ENCODE data around the gene TFAP2A. TPM values are rescaled to one million over a fixed set of nuclear protein-coding genes. Genes with fewer than 3 reads are reported as not detected.
A peak's percentile ranks its signal among the peaks of the same experiment; 100 is the strongest.

Gene TFAP2A
- polyA plus RNA-seq, 1 donor (not counting 4 experiments of a cell fraction or from before 2014, with no cell fraction given): 30.2 TPM

GRCh38 chr6:10406556-10406955 is 8.3 kb downstream of the TFAP2A start:
- dilution Hi-C loops (cut with MboI; ENCODE audit: extremely low pct_ligation_motif_present, low sequenced_read_pairs): no loop called here
- no peaks in the 10 kb centered on the region for H3K9me1 ChIP-seq (ENCODE audit: control insufficient read depth, extremely low read depth, insufficient read depth, low read length)
- peak overlapping the region; percentile 100 for H3K9ac ChIP-seq (ENCODE audit: control insufficient read depth, extremely low read depth, insufficient read depth, low read length)
- TF ChIP-seq EZH2 (IDR thresholded peaks at IDR 0.05; ENCODE audit: low read length): no peak
- no peak for TF ChIP-seq CTCF (optimal IDR thresholded peaks at IDR 0.05 in 1 of 3, IDR thresholded peaks at IDR 0.05 in 1 of 3, conservative IDR thresholded peaks at IDR 0.05 in 1 of 3; ENCODE audit: extremely low read depth in 1 of 3, insufficient read depth in 2 of 3, low read length in 3 of 3)
- peak overlapping the region; percentile 65 to 99 (median 98) for H3K4me3 ChIP-seq (ENCODE audit: control insufficient read depth in 2 of 3, extremely low read depth in 1 of 3, insufficient read depth in 2 of 3, low read depth in 1 of 3, low read length in 3 of 3)
- peaks cover 13 to 47% of the 10 kb centered on the region in 2 experiments for H3K36me3 ChIP-seq (ENCODE audit: control insufficient read depth in 2 of 2, extremely low read depth in 1 of 2, insufficient read depth in 2 of 2, low read length in 2 of 2)
- H3K27me3 ChIP-seq (ENCODE audit: control insufficient read depth, extremely low read depth, insufficient read depth, low read length): no peaks in the 10 kb centered on the region
- peak overlapping the region; percentile 97 for H3K4me2 ChIP-seq (ENCODE audit: control insufficient read depth, extremely low read depth, insufficient read depth, low read depth, low read length)
- peaks cover 42% of the 10 kb centered on the region for H3K4me1 ChIP-seq (ENCODE audit: control insufficient read depth, extremely low read depth, insufficient read depth, low read length)
- no peak for DNase-seq (ENCODE audit: low read depth, low spot score)
- H3K79me2 ChIP-seq (ENCODE audit: control insufficient read depth, insufficient read depth, low read length): peaks cover 88% of the 10 kb centered on the region
- no peaks in the 10 kb centered on the region for H3K9me3 ChIP-seq (ENCODE audit: control insufficient read depth, low read depth, low read length)
- H2AFZ ChIP-seq (ENCODE audit: control insufficient read depth, low read length): no peak overlapping the region
- FAIRE-seq: peak; percentile 73
- H3K27ac ChIP-seq (ENCODE audit: control insufficient read depth, insufficient read depth, low read length): peak overlapping the region; percentile 100
- peaks cover 14% of the 10 kb centered on the region for H4K20me1 ChIP-seq (ENCODE audit: control insufficient read depth, extremely low read depth, insufficient read depth, low read length)

- DNase-seq (ENCODE audit: low read depth, low spot score) (no peak), FAIRE-seq (no peak)
- H4K20me1 ChIP-seq (ENCODE audit: control insufficient read depth, extremely low read depth, insufficient read depth, low read length): peaks cover 11% of the 10 kb centered on the region
- no peak overlapping the region for H2AFZ ChIP-seq (ENCODE audit: control insufficient read depth, low read length)
- no peaks in the 10 kb centered on the region for H3K9me1 ChIP-seq (ENCODE audit: control insufficient read depth, extremely low read depth, insufficient read depth, low read length)
- H3K36me3 ChIP-seq (ENCODE audit: control insufficient read depth in 2 of 2, extremely low read depth in 1 of 2, insufficient read depth in 2 of 2, low read length in 2 of 2): peaks cover 11 to 44% of the 10 kb centered on the region in 2 experiments
- H3K4me3 ChIP-seq (ENCODE audit: control insufficient read depth in 2 of 3, extremely low read depth in 1 of 3, insufficient read depth in 2 of 3, low read depth in 1 of 3, low read length in 3 of 3): peak overlapping the region; percentile 39 to 99 (median 98)
- no peaks in the 10 kb centered on the region for H3K9me3 ChIP-seq (ENCODE audit: control insufficient read depth, low read depth, low read length)
- H3K27ac ChIP-seq (ENCODE audit: control insufficient read depth, insufficient read depth, low read length): peak overlapping the region; percentile 100
- H3K79me2 ChIP-seq (ENCODE audit: control insufficient read depth, insufficient read depth, low read length): peaks cover 82% of the 10 kb centered on the region
- H3K4me2 ChIP-seq (ENCODE audit: control insufficient read depth, extremely low read depth, insufficient read depth, low read depth, low read length): peak overlapping the region; percentile 97
- dilution Hi-C loops (cut with MboI; ENCODE audit: extremely low pct_ligation_motif_present, low sequenced_read_pairs): no loop called here
- peak overlapping the region; percentile 100 for H3K9ac ChIP-seq (ENCODE audit: control insufficient read depth, extremely low read depth, insufficient read depth, low read length)
- no peaks in the 10 kb centered on the region for H3K27me3 ChIP-seq (ENCODE audit: control insufficient read depth, extremely low read depth, insufficient read depth, low read length)
- H3K4me1 ChIP-seq (ENCODE audit: control insufficient read depth, extremely low read depth, insufficient read depth, low read length): peaks cover 53% of the 10 kb centered on the region
- TF ChIP-seq CTCF (optimal IDR thresholded peaks at IDR 0.05 in 1 of 3, IDR thresholded peaks at IDR 0.05 in 1 of 3, conservative IDR thresholded peaks at IDR 0.05 in 1 of 3; ENCODE audit: extremely low read depth in 1 of 3, insufficient read depth in 2 of 3, low read length in 3 of 3) (no peak), EZH2 (IDR thresholded peaks at IDR 0.05; ENCODE audit: low read length) (no peak)
Measured at GRCh38 chr6:10405513-10405900, 9.4 kb downstream of the TFAP2A start.
